BE2C (cell line): Measurements from ENCODE around the gene MYRFL. TPM values are rescaled to one million over a fixed set of nuclear protein-coding genes. Genes with fewer than 3 reads are reported as not detected.
"Not testable (repeated sequence)": the region's sequence is repeated elsewhere in the genome, so short reads cannot be mapped to it uniquely, and the experiment has no call there.

Source experiments
- DNase-seq: peaks from one replicate; pipeline ENCODE4 v3.0.0-alpha.2; 2020
- H3K27me3 ChIP-seq: fragments of 250-450 bp; sonication (Bioruptor Pico); 2 replicates; pipeline ENCODE4 v1.5.1; 2020; ENCODE audit warnings: mild to moderate bottlenecking
- H3K36me3 ChIP-seq: fragments of 250-450 bp; sonication (Bioruptor Pico); 2 replicates; pipeline ENCODE4 v1.5.1; 2020; ENCODE audit warnings: mild to moderate bottlenecking
- H3K4me1 ChIP-seq: fragments of 250-450 bp; sonication (Bioruptor Pico); 2 replicates; pipeline ENCODE4 v1.5.1; 2020
- H3K4me3 ChIP-seq: 2 replicates; pipeline ENCODE4 v1.5.1; 2011; ENCODE audit warnings: low read depth, low read length
- H3K9me3 ChIP-seq: fragments of 250-450 bp; sonication (Bioruptor Pico); 2 replicates; pipeline ENCODE4 v1.5.1; 2020
- polyA plus RNA-seq: library from polyadenylated mRNA; unstranded; fragments of >200 nt; gene quantifications from one replicate; pipeline ENCODE4 v1.2.1, GENCODE V29; 2012; ENCODE audit warnings: low read depth, missing spikeins; ENCODE audit not compliant: insufficient read length, insufficient read depth
- TF ChIP-seq, protein P1 (sequence below): IDR thresholded peaks from 2 replicates; pipeline ENCODE4 v1.5.1; 2012; ENCODE audit warnings: mild to moderate bottlenecking, low read depth, low read length

Gene MYRFL
- polyA plus RNA-seq, result not detected

DNA sequence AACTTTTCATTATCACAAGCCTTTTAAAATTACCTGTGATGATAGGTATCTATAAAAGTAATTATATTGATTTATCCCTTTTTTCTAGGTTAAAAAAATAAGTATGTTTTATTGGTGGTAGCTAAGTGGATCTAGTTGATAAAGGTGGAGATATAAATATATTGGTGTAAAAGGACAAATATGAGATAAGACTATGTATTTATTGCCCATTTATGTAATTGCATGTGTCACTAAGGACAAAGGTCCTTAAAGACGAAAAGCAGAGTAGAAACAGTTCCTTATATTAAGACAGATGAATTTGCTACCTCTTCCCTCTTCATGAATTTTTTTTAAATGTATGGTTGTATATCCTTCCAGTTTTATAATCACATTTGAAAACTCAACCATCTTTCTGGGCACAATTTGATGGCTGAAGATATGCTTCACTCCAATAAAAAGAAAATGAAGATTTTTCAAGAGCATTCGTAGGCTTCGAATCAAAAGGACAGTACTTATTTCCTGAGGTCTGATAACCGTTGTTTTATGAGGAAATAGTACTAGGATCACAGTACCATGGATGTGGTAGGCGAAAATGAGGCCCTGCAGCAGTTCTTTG, at the start of gene MYRFL:
TSS of gene MYRFL (plus strand) at position 262 of the 595 bp plus-strand sequence. CDS start at position 553, 291 bp downstream.
- no peak for DNase-seq
- Histone ChIP-seq H3K27me3 (peaks cover 12% of the 10 kb centered on the region), H3K4me3 (no peak within 1 kb of the TSS), H3K4me1 (no peaks in the 10 kb centered on the region), H3K36me3 (no peaks in the 10 kb centered on the region), H3K9me3 (no peaks in the 10 kb centered on the region)
- TF ChIP-seq, protein P1, sequence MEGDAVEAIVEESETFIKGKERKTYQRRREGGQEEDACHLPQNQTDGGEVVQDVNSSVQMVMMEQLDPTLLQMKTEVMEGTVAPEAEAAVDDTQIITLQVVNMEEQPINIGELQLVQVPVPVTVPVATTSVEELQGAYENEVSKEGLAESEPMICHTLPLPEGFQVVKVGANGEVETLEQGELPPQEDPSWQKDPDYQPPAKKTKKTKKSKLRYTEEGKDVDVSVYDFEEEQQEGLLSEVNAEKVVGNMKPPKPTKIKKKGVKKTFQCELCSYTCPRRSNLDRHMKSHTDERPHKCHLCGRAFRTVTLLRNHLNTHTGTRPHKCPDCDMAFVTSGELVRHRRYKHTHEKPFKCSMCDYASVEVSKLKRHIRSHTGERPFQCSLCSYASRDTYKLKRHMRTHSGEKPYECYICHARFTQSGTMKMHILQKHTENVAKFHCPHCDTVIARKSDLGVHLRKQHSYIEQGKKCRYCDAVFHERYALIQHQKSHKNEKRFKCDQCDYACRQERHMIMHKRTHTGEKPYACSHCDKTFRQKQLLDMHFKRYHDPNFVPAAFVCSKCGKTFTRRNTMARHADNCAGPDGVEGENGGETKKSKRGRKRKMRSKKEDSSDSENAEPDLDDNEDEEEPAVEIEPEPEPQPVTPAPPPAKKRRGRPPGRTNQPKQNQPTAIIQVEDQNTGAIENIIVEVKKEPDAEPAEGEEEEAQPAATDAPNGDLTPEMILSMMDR, result no peak

DNA sequence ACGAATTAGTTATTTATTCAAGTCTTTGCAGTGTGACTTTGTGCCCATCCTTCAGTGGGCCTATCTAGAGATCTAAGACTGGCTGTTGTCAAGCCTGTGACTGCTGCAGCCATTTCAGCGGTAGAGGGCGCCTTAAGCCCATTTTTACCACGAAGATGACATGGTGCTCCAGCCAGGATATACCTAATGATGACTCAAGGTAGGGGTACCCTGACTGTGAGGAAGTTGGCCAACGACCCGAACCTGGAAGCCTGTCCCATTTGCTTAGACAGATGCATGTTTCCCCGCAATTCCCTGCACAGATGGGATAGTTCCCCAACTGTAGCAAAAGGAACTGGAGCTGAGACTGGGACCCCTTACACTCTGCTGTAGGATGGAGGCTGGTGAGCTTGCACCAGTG, 45.1 kb upstream of the MYRFL start:
- peak; percentile 64 for DNase-seq
- peaks cover 10% of the 10 kb centered on the region for H3K27me3 ChIP-seq
- TF ChIP-seq, protein P1, result peak; percentile 80
- H3K9me3 ChIP-seq, result no peaks in the 10 kb centered on the region
- no peaks in the 10 kb centered on the region for H3K4me1 ChIP-seq
- no peaks in the 10 kb centered on the region for H3K36me3 ChIP-seq
- no peak overlapping the region for H3K4me3 ChIP-seq

DNA sequence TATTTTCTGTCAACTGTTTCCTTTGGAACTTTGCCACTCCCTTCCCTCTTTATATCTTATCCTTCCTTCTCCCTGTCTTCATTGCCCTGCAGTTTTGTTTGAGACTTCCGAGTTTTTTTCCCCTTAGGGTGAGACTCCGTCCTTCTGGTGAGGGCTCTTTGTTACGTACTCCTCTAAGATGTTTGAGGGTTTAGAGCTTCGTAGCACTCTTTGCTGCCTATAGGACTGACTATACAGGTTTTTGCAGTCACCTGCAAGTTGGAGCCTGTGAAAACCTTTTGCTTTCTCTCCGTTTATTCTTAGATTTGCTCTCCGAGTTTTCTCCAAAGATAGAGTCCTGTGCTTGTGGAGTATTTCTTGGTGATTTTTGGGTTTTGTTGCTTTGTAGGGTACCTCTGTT, 41.7 kb upstream of the MYRFL start:
- Histone ChIP-seq H3K4me3 (no peak overlapping the region), H3K9me3 (no peaks in the 10 kb centered on the region), H3K27me3 (peaks cover 10% of the 10 kb centered on the region), H3K36me3 (no peaks in the 10 kb centered on the region), H3K4me1 (no peaks in the 10 kb centered on the region)
- TF ChIP-seq, protein P1, result no peak
- no peak for DNase-seq

DNA sequence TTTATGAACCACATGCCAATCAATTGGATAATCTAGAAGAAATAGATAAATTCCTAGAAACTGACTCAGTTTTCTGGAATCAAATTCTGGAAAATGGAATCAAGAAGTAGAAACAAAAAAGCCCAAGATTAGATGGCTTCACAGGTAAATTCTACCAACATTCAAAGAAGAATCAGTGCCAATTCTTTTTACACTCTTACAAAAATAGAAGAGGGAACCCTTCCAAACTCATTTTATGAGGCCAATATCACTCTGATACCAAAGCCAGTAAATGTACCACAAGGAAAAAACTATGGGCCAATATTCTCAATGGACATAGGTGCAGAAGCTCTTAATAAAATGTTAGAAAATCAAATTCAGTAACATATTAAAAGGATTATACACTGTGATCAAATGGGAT, 35.7 kb upstream of the MYRFL start:
- no peaks in the 10 kb centered on the region for H3K27me3 ChIP-seq
- no peak overlapping the region for H3K4me3 ChIP-seq
- DNase-seq, result no peak
- H3K9me3 ChIP-seq, result no peaks in the 10 kb centered on the region
- H3K4me1 ChIP-seq, result no peaks in the 10 kb centered on the region
- TF ChIP-seq, protein P1, result no peak
- H3K36me3 ChIP-seq, result no peaks in the 10 kb centered on the region

DNA sequence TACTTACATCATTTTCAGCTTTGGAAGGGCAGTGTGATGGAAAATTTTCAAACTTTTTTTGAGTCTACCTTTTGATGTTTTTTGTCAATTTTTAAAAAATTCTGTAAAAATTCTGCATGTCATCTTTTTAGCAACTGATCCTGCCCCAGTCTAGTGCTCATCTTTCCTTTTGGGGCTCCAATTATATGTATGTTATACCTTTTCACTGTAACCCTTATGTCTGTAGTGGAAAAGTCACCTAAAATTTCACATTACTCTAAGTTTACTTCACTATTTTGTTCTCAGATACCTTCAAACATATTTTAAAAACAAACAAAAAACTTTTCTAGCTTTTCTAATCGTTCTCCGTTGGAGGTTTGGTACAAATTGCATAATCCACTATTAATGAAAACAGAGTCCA, 32.5 kb upstream of the MYRFL start:
- DNase-seq, result no peak
- Histone ChIP-seq H3K4me3 (no peak overlapping the region), H3K9me3 (no peaks in the 10 kb centered on the region), H3K4me1 (no peaks in the 10 kb centered on the region), H3K36me3 (no peaks in the 10 kb centered on the region), H3K27me3 (no peaks in the 10 kb centered on the region)
- TF ChIP-seq, protein P1, result no peak

DNA sequence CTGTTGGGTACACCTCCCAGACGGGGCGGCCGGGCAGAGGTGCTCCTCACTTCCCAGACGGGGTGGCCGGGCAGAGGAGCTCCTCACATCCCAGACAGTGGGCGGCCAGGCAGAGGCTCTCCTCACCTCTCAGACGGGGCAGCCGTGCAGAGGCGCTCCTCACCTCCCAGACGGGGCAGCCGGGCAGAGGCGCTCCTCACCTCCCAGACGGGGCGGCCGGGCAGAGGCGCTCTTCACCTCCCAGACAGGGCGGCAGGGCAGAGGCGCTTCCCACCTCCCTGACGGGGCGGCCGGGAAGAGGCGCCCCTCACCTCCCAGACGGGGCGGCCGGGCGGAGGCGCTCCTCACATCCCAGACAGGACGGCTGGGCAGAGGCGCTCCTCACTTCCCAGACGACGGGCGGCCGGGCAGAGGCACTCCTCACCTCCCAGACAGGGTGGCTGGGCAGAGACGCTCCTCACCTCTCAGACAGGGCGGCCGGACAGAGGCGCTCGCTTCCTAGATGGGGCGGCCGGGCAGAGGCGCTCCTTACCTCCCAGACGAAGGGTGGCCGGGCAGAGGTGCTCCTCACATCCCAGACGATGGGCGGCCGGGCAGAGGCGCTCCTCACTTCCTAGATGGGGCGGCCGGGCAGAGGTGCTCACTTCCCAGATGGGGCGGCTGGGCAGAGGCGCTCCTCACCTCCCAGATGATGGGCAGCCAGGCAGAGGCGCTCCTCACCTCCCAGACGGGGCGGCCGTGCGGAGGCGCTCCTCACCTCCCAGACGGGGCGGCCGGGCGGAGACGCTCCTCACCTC, 17.7 kb upstream of the MYRFL start:
- H3K9me3 ChIP-seq, H3K4me3 ChIP-seq, H3K36me3 ChIP-seq, H3K4me1 ChIP-seq, DNase-seq, H3K27me3 ChIP-seq: not testable (repeated sequence)
